ENCODE data around the gene CDCA3.
"Not testable (repeated sequence)": the region's sequence is repeated elsewhere in the genome, so short reads cannot be mapped to it uniquely, and the experiment has no call there.

The CDCA3 gene

DNA sequence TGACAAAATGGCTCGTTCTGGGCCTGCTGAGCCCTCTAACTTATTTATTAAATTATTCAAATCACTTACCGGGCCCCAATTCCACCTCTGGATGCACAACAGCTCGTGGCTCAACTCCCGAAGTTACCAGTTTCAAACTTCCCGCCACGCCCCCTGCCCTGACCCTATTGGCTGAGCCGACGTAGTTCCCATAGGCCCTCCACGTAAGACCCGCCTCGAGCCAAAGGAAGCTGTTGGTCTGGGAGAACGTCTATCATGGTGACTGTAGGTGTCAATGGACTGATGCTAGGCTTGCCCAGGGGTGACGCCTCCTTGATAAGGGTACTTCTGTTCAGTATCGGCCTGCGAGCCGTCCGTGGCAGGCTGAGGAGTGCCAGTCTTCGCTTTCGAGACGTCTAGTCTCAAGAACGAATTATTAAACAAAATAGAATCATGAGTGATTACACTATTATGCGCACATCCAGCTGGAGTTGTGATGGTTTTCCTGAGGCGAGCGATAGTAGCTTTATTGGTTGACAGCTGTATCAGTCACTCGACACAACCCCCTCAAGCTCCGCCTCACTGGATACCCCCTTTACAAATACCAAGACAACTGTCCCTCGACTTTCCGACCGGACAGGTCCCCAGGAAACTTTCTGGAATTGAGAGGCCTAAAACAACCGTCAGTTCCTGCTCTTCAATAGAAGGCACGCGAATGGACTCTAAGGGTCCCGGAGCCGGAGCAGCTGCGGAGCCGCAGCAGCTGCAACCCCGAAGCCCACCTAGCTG is at the start of gene CDCA3:
Gene CDCA3 (minus strand): TSS at position 134 of the 768 bp plus-strand sequence. CDS start 334 bp downstream, outside the sequence.
- peaks cover 12% of the 10 kb centered on the region for H3K36me3 ChIP-seq
- no peaks in the 10 kb centered on the region for H3K9me3 ChIP-seq
- H3K4me3 ChIP-seq (ENCODE audit: low read depth in 1 of 2, low read length in 1 of 2) = peak within 1 kb of the TSS; percentile 95 to 99
- H3K4me1 ChIP-seq (ENCODE audit: control insufficient read depth in 1 of 2, insufficient read depth in 1 of 2, low read depth in 1 of 2, low read length in 1 of 2) = peaks cover 25 to 40% of the 10 kb centered on the region in 2 experiments
- peak within 1 kb of the TSS; percentile 89 for H3K27ac ChIP-seq
- no peaks in the 10 kb centered on the region for H3K27me3 ChIP-seq
- TF ChIP-seq, protein P1, sequence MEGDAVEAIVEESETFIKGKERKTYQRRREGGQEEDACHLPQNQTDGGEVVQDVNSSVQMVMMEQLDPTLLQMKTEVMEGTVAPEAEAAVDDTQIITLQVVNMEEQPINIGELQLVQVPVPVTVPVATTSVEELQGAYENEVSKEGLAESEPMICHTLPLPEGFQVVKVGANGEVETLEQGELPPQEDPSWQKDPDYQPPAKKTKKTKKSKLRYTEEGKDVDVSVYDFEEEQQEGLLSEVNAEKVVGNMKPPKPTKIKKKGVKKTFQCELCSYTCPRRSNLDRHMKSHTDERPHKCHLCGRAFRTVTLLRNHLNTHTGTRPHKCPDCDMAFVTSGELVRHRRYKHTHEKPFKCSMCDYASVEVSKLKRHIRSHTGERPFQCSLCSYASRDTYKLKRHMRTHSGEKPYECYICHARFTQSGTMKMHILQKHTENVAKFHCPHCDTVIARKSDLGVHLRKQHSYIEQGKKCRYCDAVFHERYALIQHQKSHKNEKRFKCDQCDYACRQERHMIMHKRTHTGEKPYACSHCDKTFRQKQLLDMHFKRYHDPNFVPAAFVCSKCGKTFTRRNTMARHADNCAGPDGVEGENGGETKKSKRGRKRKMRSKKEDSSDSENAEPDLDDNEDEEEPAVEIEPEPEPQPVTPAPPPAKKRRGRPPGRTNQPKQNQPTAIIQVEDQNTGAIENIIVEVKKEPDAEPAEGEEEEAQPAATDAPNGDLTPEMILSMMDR (IDR thresholded peaks at IDR 0.05) = no peak

DNA sequence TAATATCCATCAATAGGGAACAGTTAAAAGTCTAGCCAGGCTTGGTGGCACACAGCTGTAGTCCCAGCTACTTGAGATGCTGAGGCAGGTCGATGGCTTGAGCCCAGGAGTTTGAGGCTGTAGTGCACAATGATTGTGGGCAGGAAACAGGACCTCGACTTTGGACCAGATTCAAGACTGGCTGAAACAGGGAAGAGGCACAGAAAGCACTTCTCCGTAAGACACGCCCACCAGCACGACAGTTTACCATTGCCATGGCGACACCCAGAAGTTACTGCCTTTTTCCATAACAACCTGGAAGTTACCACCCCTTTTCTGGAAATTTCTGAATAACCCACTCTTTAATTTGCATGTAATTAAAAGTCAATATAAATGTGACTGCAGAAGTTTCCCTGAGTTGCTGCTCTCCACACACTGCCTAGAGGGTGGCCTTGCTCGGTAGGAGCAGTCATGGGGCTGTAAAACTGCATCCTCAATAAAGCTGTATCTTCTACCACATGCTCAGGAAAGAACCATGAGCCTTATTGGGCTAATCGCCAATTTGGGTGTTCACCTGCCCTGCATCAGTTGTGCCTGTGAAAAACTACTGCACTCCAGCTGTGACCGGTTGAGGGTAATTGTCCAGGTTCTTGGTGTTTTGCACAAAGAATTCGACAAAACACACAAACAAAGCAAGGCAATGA is 48.9 kb upstream of the CDCA3 start:
- H3K9me3 ChIP-seq = no peaks in the 10 kb centered on the region
- peaks cover 31 to 36% of the 10 kb centered on the region in 2 experiments for H3K4me1 ChIP-seq (ENCODE audit: control insufficient read depth in 1 of 2, insufficient read depth in 1 of 2, low read depth in 1 of 2, low read length in 1 of 2)
- TF ChIP-seq, protein P1 (IDR thresholded peaks at IDR 0.05) = no peak
- peak overlapping the region; percentile 60 for H3K27ac ChIP-seq
- H3K36me3 ChIP-seq = no peaks in the 10 kb centered on the region
- H3K27me3 ChIP-seq = no peaks in the 10 kb centered on the region
- peak overlapping the region in 1 of 2 experiments; percentile 19 for H3K4me3 ChIP-seq (ENCODE audit: low read depth in 1 of 2, low read length in 1 of 2)

DNA sequence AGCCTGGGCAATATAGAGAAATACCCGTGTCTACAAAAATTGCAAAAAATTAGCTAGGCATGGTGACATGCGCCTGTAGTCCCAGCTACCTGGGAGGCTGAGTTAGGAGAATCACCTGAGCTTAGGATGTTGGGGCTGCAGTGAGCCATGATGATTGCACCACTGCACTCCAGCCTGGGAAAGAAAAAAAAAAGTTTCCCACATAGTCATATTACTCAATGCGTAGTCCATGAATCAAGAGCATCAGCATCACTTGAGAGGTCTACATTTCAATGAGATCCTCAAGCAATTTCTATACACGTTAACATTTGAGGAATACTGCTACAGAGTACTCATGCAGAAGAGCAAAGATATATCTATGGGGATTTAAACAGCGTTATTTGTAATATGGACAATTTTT is 48.3 kb upstream of the CDCA3 start:
- Histone ChIP-seq H3K4me1 (ENCODE audit: control insufficient read depth in 1 of 2, insufficient read depth in 1 of 2, low read depth in 1 of 2, low read length in 1 of 2) (peaks cover 31 to 36% of the 10 kb centered on the region in 2 experiments), H3K27ac (peak overlapping the region; percentile 60)
- TF ChIP-seq, protein P1 (IDR thresholded peaks at IDR 0.05) = no peak

DNA sequence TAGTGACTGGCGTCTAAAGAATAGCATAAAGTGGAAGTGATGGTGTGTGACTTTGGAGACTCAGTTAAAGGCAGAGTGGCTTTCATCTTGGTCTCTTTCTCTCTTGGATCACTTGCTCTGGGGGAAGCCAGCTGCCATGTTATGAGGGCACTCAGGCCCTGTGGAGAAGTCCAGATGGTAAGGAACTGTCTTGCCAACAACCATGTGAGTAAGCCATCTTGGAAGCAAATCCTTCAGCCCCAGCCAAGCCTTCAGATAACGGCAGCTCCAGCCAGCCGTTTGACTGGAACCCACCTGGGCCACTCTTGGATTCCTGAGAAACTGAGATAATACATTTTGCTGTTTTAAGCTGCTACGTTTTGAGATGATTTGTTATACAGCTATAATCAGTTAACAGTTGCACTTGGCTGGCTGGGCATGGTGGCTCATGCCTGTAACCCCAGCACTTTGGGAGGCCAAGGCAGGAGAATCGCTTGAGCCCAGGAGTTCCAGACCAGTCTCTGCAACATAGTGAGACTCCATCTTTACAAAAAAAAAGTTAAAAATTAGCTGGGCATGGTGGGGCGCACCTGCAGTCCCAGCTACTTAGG is 45.9 kb upstream of the CDCA3 start:
- H3K4me1 ChIP-seq (ENCODE audit: control insufficient read depth in 1 of 2, insufficient read depth in 1 of 2, low read depth in 1 of 2, low read length in 1 of 2) = peaks cover 31 to 38% of the 10 kb centered on the region in 2 experiments
- H3K27me3 ChIP-seq = no peaks in the 10 kb centered on the region
- TF ChIP-seq, protein P1 (IDR thresholded peaks at IDR 0.05) = no peak
- no peak overlapping the region for H3K27ac ChIP-seq
- no peak overlapping the region for H3K4me3 ChIP-seq (ENCODE audit: low read depth in 1 of 2, low read length in 1 of 2)
- H3K9me3 ChIP-seq = no peaks in the 10 kb centered on the region
- no peaks in the 10 kb centered on the region for H3K36me3 ChIP-seq

More for the DNA sequence above, 48.3 kb upstream of the CDCA3 start:
- H3K27me3 ChIP-seq = no peaks in the 10 kb centered on the region
- no peak overlapping the region for H3K4me3 ChIP-seq (ENCODE audit: low read depth in 1 of 2, low read length in 1 of 2)
- H3K36me3 ChIP-seq = no peaks in the 10 kb centered on the region
- no peaks in the 10 kb centered on the region for H3K9me3 ChIP-seq

DNA sequence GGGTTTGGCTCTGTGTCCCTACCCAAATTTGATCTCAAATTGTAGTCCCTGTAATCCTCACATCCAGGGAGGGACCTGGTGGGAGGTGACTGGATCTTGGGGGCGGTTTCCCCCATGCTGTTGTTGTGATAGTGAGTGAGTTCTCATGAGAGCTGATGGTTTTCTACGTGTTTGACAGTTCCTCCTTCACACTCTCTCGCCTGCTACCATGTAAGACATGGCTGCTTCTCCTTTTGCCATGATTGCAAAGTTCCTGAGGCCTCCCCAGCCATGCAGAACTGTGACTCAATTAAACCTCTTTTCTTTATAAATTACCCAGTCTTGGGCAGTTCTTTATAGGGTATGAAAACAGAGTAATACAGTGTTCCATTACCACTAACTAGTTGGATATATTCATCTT is 43.2 kb upstream of the CDCA3 start:
- Histone ChIP-seq H3K36me3 (no peaks in the 10 kb centered on the region), H3K9me3 (no peaks in the 10 kb centered on the region), H3K4me1 (ENCODE audit: control insufficient read depth in 1 of 2, insufficient read depth in 1 of 2, low read depth in 1 of 2, low read length in 1 of 2) (peaks cover 40 to 46% of the 10 kb centered on the region in 2 experiments), H3K27me3 (no peaks in the 10 kb centered on the region), H3K4me3 (ENCODE audit: low read depth in 1 of 2, low read length in 1 of 2) (no peak overlapping the region), H3K27ac (peak overlapping the region; percentile 89)
- TF ChIP-seq, protein P1 (IDR thresholded peaks at IDR 0.05) = no peak

DNA sequence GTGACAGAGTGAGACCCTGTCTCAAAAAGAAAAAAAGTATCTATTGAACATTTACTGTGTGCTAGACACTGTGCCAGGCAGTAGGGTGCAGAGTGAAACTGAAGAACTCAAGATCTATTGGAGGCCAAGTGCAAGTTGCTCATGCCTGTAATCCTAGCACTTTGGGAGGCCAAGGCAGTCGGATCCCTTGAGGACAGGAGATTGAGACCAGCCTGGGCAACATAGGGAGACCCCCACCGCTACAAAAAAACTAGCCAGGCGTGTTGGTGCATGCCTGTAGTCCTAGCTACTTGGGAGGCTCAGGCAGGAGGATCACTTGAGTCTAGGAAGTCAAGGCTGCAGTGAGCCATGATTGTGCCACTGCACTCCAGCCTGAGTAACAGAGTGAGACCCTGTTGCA is 41.6 kb upstream of the CDCA3 start:
- not testable (repeated sequence) for H3K4me3 ChIP-seq (ENCODE audit: low read depth in 1 of 2, low read length in 1 of 2); H3K36me3 ChIP-seq; H3K9me3 ChIP-seq; H3K27me3 ChIP-seq; H3K27ac ChIP-seq
- peaks cover 42 to 43% of the 10 kb centered on the region in 2 experiments for H3K4me1 ChIP-seq (ENCODE audit: control insufficient read depth in 1 of 2, insufficient read depth in 1 of 2, low read depth in 1 of 2, low read length in 1 of 2)
